B cell (primary cell): ENCODE results near the gene CD6.

Experiments
- EZH2 ChIP-seq: IDR thresholded peaks from 2 replicates; pipeline ENCODE4 v1.6.1; 2012; ENCODE audit warnings: borderline replicate concordance, low read depth, mild to moderate bottlenecking, moderate library complexity, low read length; ENCODE audit not compliant: insufficient read depth, poor library complexity, severe bottlenecking
- TF ChIP-seq, protein P1 (sequence below): fragments of 200-600 bp; IDR thresholded peaks from one replicate; pipeline ENCODE4 v1.8.0; 2022; ENCODE audit warnings: antibody characterized with exemption, mild to moderate bottlenecking

DNA sequence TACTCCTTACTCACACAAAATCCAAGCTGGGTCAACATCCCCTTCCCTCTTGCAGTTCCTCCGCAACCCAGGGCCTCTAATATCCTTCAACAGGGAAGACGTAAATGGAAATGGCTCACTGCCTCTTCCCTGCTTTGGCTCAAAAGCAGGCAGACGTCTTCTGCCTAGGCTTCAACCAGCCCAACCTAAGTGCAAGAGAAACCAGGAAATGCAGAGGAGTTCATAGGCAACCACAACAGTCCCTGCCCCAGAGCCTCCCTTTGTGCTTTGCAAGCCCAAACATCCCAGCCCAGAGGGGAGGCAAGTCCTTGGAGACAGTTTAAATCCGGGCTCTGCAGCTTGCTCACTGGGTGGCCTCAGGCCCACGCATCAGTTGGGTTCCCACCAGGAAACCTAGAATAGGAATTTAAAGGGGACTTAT is 33.3 kb downstream of the CD6 start:
- TF ChIP-seq, protein P1, sequence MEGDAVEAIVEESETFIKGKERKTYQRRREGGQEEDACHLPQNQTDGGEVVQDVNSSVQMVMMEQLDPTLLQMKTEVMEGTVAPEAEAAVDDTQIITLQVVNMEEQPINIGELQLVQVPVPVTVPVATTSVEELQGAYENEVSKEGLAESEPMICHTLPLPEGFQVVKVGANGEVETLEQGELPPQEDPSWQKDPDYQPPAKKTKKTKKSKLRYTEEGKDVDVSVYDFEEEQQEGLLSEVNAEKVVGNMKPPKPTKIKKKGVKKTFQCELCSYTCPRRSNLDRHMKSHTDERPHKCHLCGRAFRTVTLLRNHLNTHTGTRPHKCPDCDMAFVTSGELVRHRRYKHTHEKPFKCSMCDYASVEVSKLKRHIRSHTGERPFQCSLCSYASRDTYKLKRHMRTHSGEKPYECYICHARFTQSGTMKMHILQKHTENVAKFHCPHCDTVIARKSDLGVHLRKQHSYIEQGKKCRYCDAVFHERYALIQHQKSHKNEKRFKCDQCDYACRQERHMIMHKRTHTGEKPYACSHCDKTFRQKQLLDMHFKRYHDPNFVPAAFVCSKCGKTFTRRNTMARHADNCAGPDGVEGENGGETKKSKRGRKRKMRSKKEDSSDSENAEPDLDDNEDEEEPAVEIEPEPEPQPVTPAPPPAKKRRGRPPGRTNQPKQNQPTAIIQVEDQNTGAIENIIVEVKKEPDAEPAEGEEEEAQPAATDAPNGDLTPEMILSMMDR, result no peak
- TF ChIP-seq EZH2, result no peak
